GM19351 (cell line): ENCODE results near the gene SLC12A8.
A peak's percentile ranks its signal among the peaks of the same experiment; 100 is the strongest.

Source experiments
- ATAC-seq: cut with Tn5 transposase; IDR thresholded peaks from one replicate; pipeline ENCODE4 v1.9.1; 2021; ENCODE audit warnings: mild to moderate bottlenecking, moderate library complexity; ENCODE audit not compliant: unreplicated experiment

SLC12A8 gene

DNA sequence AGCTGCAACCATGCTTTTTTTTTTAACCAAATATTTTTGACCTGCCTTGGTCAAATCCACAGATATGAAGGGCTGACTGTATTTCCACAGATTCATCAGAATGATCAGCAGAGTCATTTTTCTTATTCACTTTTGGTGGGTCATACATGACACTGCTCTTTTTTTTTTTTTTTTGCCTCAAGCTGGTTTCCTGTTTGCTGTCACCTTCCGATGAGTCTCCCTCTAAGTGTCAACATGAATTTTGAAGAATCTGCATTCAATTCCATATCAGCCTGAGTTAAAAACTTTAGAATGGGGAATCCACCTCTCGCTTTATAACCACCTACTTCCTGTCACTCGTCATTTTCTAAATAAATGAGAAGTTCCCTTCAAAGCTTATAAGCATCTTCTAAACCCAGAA is 2.2 kb upstream of the SLC12A8 start:
- ATAC-seq = no peak

DNA sequence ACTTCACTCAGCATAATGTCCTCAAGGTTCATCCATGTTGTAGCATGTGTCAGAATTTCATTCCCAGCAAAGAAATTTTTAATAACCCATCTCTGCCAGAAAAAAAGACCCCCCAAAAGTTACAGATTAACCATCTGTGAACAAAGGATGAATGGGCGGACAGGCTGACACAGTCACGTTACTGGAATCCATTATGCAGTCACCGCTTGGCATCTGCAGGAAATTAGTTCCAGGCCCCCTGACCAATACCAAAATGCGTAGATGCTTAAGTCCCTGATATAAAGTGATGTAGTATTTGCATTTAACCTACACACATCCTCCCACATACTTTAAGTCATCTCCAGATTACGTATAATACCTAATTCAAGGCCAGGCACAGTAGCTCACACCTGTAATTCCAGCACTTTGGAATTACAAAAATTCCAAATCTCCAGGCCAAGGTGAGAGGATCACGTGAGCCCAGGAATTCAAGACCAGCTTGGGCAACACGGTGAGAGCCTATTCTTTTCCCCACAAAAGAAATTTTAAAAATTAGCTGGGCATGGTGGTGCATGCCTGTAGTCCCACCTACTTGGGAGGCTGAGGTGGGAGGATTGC is 1.5 kb upstream of the SLC12A8 start:
- no peak for ATAC-seq

DNA sequence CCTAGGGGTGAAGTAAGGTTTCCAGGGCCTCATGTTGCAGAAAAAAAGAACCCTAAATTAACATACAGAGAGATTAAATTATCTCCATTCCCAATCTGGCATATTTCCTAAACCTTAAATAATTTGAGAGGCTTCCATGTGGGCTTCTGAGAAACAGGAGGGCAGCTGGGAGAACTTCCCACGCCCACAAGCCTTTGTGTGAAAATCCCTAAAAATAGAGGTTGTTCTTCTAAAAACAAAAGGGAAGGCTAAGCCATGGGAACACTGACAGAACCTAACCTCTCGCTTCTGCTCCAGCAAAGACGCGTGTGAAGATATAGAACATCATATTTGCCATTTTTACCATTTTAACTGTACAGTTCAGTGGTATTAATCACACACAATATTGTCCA is 812 bp upstream of the SLC12A8 start:
- no peak for ATAC-seq

DNA sequence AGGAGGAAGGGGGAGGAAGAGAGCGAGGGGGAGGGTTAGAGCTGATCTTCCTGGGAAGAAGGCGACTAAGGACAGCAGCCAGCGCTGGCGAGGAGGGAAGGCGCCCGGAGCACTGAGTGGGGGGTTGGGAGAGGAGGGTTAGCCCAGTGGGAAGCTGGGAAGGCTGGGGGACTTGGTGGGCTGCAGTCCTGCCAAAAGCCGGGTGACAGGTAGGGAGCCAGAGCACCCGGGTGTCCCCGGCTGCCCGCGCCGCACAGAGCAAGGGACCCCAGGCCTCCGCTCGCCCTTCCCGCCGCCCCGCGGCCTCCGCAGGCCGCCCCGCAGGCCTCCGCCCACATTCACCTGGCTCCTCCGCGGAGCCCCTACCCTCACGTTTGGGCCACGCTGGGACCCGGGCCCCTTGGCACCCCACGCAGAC is 448 bp downstream of the SLC12A8 start:
- ATAC-seq = no peak

DNA sequence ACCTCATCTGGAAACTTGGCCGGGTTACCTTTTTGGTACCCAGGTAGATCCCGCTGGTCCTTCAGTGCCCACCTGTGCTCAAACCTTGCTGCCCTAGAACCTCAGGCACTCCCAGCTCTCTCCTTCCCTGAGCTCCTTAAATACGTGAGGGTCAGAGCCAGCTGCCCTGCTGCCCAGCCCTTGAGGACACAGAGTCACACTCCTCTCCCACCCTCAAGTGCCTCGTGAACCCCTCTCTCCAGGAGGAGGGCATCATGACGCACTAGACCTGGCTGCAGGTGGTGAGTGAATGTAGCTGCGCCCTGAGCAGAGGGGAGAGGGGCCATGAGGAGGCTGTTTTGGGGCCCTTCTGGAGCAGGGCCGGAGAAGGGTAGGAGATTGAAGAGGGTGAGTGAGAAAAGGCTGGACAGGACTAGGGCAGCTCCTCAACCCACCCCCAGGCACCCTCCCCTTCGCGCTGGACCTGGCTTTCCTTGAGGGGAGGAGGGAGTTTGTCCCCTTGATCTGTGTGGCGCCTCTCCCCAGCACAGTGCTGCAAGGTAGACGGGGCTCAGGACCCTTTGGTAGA is 941 bp downstream of the SLC12A8 start:
- ATAC-seq = no peak

DNA sequence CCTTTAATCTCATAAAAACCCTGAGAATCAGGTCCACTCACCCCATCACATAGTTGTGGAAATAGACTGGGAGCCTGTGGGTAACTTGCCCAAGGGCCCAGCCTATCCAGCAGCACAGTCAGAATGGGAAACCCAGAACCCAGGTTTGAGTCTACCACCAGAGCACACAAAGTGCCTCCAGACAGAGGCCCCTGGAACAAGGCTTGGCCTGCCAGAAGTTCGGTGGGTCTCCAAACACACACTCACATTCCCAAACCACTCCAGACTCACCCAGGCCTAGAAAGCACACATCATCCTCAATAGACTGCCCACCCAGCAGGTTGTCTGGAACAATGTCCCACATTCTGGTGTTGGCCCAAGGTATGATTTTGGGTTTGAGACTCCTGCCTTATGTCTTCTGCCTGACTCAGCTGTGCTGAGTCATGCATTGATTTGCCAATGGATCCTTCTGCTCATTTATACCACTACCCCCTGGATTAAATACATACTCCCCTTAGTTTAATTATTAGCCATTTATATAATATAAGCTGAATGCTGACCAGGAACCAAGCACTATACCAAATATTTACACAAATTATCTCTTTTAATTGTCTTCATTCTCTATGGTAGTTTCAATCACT is 4.5 kb downstream of the SLC12A8 start:
- no peak for ATAC-seq

DNA sequence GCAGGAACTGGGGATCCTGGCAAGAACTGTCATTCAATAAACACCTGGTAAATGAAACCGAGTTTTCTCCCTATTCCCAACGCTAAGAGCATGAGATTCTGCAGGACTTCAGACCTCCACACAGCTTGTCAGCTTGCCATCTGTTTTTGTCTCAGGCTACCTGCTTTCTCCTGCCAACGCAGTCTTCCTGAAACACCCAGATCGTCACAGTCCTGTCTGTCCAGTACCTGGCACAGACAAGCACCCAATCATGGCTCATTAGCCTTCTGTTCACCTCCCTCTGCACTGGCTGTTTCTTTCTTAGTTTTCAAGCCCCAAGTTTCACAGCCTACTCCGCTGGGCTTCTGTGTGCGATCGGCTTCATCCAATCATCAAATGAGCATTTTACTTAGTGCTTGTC is 5.0 kb downstream of the SLC12A8 start:
- ATAC-seq = no peak

DNA sequence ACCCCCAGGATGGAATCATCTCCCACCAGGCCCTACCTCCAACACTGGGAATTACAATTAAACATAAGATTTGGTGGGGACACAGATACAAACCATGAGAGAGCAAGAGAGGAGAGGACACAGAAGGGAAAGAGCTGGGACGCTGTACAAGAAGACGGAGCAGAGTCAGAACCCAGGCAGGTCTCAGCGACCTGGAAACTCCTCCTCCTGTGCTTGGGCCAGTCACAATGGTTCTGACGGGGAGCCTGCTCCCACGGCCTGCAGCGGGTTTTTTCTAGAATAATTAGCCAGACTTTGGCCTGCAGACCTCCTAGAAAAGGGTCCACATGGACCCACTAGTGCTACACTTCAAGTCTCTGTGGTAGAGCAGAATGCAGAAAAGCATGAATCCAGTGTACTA is 5.6 kb downstream of the SLC12A8 start:
- no peak for ATAC-seq

DNA sequence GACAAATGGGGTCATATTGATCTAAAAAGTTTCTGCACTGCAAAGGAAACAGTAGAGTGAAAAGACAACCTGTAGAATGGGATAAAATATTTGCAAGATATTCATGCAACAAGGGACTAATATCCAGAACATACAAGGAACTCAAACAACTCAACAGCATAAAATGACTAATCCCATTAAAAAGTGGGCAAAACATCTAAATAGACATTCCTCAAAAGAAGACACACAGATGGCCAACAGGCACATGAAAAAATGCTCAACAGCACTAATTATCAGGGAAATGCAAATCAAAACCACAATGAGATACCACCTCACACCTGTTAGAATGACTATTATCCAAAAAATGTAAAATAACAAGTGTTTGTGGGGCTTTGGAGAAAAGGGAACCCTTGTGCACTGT is 8.8 kb downstream of the SLC12A8 start:
- ATAC-seq = no peak

DNA sequence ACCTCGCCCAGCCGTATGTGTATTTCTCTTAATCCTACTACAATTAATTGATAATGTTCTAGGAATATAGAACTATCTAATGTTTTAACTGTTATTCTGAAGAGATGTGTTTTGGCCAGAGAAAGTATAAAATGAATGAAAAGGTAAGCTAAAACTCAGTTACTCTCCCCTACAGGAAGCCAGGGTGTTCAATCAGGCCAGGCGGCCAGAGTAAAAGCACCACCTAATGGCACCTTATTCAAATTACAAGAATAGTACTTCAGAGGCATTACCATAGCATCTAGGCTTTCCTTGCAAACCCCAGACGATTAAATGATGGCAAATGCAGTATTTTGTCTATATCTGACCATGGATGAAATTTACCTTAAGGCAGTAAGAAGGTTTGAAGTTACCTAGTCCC is 10.4 kb downstream of the SLC12A8 start:
- no peak for ATAC-seq

DNA sequence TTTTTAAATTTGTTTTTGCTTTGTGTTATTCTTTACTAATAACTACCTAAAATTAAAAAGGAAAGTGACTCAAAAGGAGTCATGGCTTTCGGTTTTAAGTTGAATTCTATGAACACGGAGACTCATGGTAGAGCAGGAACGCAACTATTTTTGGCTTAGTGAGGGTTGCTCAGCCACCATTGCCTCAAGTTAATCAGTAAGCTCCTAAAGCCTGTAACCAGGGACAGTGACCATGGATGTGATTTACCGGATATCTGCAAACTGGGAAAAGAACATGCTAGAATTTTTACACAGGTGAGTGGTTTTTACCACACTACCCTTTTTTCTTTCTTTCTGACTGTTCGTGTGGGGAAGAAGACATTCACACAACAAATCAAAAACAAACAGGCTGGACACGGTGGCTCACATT is 11.8 kb downstream of the SLC12A8 start:
- ATAC-seq = peak; percentile 58

DNA sequence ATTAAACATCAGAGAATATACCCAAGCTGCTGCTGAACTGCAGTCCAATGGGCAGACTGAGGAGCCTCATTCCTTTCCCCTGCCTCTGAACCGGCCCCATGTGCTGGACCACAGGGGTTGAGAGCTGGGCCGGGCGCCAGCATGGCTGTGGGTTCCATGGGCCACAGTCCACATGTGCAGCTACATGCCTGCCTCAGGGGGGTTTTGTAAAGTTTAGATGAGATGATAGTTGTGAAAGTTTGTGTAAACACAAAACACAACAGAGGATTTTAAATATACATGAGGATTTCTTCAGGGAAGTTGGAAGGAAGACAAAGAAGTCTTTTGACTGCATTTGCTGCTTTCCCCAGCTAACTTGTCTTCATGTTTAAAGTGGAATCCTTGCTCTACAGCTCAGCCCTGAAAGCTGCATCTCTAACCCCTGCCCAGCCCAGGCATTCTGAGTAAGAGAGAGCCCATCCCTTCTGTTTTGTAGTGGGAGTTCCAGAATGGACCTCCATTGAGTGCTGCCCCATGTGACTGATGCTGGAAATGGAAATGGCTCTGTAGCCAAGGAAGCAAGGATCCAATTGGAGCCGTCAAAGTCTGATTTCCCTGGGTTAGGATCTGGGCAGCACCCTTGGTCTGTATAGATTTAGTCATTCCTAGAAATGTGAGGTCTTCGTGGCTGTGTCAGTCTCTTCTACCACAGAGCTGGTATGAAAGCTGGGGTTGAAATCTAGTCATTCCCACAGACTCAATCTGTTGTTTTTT is 17.5 kb downstream of the SLC12A8 start:
- ATAC-seq = no peak

DNA sequence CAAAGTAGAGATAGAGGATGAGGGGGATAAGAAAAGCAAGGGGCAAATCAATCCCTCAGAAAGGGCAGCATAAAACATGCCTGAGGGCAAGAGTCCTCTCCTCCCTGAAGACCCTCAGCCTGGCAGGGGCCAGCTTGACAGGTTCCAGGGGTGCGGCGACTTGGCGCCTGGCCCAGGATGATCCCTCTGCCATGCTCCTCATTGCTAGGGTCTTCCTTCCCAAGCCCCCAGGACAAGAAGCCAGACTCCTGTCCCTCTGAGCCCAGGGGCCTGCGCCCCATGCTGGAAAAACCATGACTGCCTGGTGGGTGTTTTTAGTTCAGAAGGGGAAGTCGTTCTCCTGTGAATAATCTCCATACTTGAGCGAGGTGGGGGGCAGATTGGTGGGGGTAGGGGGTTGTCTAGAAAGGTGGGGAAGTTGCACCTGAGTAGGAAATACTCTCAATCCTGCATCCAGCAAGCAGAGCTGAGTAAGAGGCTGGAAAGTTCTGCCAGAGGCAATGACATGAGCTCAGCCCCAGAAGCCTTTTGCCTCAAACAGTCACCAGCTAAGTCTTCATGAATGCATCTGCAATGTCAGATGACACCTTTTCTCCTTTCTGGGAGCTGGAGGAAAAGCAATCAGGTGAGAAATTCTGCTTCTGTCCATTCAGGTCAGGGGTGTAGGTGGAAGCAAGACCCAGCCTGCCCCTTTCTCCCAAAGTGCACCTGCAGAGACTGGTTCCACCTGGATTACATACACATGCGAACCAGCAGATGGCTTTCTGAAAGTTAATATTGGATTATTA is 18.3 kb downstream of the SLC12A8 start:
- no peak for ATAC-seq

DNA sequence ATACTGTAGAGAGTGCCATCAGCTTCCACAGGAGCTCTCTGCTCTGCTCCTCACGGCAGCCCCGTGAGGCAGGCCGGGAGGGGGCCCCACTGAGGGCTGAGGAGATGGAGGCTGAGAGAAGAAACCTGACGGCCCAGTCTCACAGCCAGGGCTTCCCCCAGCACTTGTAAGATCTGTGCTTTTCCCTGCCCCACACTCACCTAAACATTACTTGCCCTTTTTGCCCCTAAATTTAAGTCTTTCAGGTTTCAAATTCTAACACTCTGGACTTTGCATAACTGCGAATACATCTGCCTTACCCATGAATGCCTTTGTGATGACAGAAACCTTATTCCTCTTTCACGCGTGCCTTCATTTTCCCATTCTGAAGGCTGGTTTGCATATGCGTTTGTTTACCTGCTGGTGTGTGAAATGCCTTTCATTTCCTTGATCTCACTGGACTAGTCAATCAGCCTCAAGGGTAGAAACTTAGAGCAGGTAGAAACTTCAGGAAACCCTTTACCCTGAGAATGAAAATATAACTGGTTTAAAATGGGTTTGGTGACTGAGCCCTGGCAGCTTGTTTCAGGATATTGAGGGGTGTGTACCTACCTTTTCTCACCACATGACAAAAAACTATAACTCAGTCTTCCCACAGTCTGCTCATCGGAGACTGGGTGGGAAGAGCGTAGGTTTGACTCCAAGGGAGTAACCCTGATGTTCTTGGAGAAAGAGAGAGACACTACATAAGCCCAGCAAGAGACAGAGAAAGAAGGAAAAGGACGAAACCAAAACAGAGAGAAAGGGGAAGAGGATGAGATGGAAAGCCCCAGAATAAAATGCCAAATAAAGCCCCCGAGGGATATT is 20.1 kb downstream of the SLC12A8 start:
- peak; percentile 67 for ATAC-seq

DNA sequence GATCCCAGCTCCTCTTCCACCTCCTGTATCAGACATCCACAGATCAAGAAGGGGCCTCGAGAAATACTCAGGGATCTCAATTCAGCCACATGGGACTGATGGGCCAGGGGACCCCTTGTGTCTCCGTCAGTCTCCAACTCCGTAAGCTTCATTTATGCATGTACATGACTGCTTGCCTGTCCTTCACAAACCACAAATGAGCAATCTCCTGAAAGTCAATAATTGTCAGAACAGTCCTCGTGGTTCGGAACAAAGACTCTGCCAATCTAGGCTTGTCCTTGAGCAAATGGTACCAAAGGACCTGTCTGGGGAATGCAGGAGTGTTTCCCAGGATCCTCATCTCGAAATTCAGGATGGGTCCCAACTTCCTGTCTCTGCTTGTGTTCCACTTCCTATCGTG is 20.8 kb downstream of the SLC12A8 start:
- no peak for ATAC-seq

DNA sequence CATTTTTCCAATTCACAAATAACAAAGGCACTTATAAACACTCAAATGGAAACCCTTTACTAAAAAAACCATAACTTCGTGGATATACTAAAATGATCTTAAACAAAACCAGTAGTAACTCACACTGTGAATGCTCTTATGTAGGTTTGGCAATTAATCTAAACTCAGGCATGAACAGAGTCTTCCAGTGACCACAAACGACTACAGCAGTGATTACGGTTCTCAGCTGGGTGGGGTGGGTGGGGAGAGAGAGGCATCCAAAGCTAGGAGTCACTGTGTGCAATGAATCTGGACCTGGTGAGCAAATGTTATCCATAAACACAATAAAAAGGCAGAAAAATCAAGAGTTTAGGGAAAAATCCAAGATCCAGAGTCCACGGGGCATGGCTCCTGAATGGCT is 21.3 kb downstream of the SLC12A8 start:
- no peak for ATAC-seq

DNA sequence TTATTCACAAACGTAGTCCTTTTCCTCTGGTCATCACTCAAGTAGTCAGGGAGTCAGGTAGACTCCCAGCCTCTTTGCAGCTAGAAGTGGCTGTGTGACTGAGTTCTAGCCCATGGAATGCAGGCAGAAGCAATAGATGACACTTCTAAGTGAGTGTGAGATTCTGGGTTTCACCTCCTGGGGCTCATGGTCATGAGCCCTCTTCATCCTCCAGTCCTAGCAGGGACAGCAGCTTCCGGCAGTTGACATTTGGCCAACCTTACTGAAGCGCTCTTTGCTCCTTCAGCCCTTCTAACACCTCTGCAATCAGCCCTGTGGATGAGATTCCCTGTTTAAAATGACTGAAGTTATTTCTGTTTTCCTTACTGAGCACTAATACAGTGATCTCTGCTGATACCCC is 21.8 kb downstream of the SLC12A8 start:
- no peak for ATAC-seq

DNA sequence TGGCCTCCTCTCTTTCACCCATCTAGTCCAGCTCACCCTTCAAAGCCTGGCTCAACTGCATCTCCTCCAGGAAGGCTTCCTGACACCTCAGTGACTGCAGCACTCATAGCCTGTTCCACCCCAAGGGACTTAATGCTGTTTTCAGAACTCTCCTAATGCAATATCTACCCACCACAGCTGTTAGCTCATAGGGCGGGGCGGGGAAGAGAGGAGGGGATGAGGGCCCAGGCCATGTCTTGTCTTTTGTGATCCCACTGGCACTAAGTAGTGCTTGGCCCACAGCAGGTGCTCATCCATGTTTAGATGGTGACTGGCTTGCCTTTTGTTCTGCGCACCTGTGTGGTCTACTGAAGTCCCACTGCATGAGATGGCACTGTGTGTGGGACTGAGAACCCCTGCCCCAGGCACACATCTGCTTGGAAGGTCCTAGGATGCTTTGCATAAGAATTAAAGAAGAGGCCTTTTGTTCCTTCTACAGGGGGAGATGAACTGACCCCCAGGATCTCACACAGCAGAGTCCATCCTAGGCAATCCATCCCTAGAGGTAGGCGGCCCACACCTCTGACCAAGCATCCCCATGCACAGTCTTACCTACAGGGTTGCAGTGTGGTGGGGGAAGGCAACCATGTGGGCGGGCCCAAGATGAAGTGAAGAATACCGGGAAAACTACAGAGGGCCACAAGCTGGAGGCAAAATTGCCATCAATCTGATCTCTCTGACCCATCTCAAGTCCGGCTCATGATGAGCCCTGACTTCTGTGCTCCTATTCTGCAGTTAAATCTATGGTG is 23.0 kb downstream of the SLC12A8 start:
- no peak for ATAC-seq

DNA sequence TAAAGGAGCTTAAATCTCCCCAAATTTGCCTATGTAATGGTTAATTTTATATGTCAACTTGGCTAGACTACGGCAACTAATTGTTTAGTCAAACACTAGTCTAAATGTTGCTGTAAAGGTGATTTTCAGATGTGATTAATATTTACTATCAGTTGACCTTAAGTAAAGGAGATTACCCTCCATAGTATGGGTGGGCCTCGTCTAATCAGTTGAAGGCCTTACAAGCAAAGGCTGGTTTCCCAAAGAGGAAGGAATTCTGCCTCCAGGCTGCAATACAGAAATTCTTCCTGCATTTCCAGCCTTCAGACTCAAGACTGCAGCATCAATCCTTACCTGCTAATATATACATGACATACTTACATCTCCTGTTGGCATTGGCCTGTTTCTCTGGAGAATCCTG is 23.6 kb downstream of the SLC12A8 start:
- no peak for ATAC-seq

DNA sequence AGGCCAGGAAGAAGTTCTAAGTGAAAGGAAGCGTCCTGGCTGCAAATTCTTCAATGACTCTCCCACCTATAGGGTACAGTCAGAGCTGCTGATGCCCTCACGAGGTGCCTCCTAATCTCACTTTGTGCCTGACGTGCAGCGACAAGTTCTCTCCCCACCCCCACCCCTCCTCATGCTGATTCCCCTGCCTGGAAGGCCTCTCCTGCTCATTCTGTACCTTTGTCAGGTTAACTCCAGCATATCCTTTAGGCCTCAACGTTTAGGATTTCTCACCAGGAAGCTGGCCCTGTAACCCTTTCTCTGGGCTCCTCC is 25.0 kb downstream of the SLC12A8 start:
- no peak for ATAC-seq
